HepG2 (cell line): ENCODE measurements around the gene TMBIM1. TPM values are rescaled to one million over a fixed set of nuclear protein-coding genes. Genes with fewer than 3 reads are reported as not detected.

ENCODE experiments used
- HIVEP1 ChIP-seq: sonication (generic); formaldehyde crosslinking; IDR thresholded peaks from 2 replicates; pipeline ENCODE4 v1.4.0; 2020; ENCODE audit warnings: mild to moderate bottlenecking, missing genetic modification reagents
- MAZ ChIP-seq, 2 experiments: sonication (generic) in 1 of 2; formaldehyde crosslinking in 1 of 2; IDR thresholded peaks; 2 replicates each; pipeline versions ENCODE4 v1.5.0 to v1.6.1; 2012 to 2020; ENCODE audit warnings: low read depth in 2 of 2, mild to moderate bottlenecking in 2 of 2, borderline replicate concordance in 1 of 2, improper control_type of control experiment in 1 of 2, low read length in 1 of 2, missing genetic modification reagents in 1 of 2, moderate library complexity in 1 of 2
- PREB ChIP-seq: sonication (generic); formaldehyde crosslinking; IDR thresholded peaks from 2 replicates; pipeline ENCODE4 v1.4.0; 2020; ENCODE audit warnings: missing genetic modification reagents
- SIX4 ChIP-seq: sonication (generic); formaldehyde crosslinking; IDR thresholded peaks from 2 replicates; pipeline ENCODE4 v1.4.0; 2020; ENCODE audit warnings: missing genetic modification reagents
- SOX6 ChIP-seq, 2 experiments: fragments of 450-650 bp in 1 of 2; sonication (generic) in 1 of 2; formaldehyde crosslinking in 1 of 2; IDR thresholded peaks; 2 replicates each; pipeline versions ENCODE4 v1.4.0 to v1.6.1; 2017 to 2020; ENCODE audit warnings: antibody characterized with exemption in 1 of 2, mild to moderate bottlenecking in 1 of 2, missing genetic modification reagents in 1 of 2
- ZFP36L1 ChIP-seq: sonication (generic); formaldehyde crosslinking; IDR thresholded peaks from 2 replicates; pipeline ENCODE4 v1.8.0; 2022; ENCODE audit warnings: mild to moderate bottlenecking, missing genetic modification reagents, moderate library complexity
- ZFX ChIP-seq: sonication (generic); formaldehyde crosslinking; IDR thresholded peaks from 2 replicates; pipeline ENCODE4 v1.4.0; 2020; ENCODE audit warnings: mild to moderate bottlenecking, low read depth, missing genetic modification reagents, moderate library complexity
- ZNF205 ChIP-seq: IDR thresholded peaks from 2 replicates; pipeline ENCODE4 v1.6.1; 2018; ENCODE audit warnings: missing biosample characterization, missing genetic modification reagents
- ZNF350 ChIP-seq: sonication (generic); formaldehyde crosslinking; IDR thresholded peaks from 2 replicates; pipeline ENCODE4 v1.4.0; 2020; ENCODE audit warnings: mild to moderate bottlenecking, low read depth, missing genetic modification reagents, borderline replicate concordance
- ZNF768 ChIP-seq: sonication (generic); formaldehyde crosslinking; IDR thresholded peaks from 2 replicates; pipeline ENCODE4 v1.4.0; 2020; ENCODE audit warnings: missing genetic modification reagents
- ZNF839 ChIP-seq: sonication (generic); formaldehyde crosslinking; IDR thresholded peaks from 2 replicates; pipeline ENCODE4 v1.4.0; 2020; ENCODE audit warnings: missing genetic modification reagents, mild to moderate bottlenecking, borderline replicate concordance
- ZNF891 ChIP-seq: sonication (generic); formaldehyde crosslinking; IDR thresholded peaks from 2 replicates; pipeline ENCODE4 v1.5.0; 2020; ENCODE audit warnings: mild to moderate bottlenecking, missing genetic modification reagents
- polyA plus RNA-seq, 8 experiments: library from polyadenylated mRNA; depleted of rRNA in 3 of 8; stranded (reverse) in 7 of 8; unstranded in 1 of 8; fragments of >200 nt; fragmentation: Illumina TruSeq in 4 of 8; extraction: Trizol in 4 of 8; gene quantifications; 2 replicates each; pipeline versions ENCODE4 v1.2.1 to v1.2.3, GENCODE V29; 2011 to 2016; ENCODE audit warnings: low read depth in 4 of 8, missing spikeins in 1 of 8, mixed read lengths in 1 of 8; ENCODE audit not compliant: insufficient read depth in 1 of 8
- total RNA-seq, 5 experiments: library from RNA; depleted of rRNA; stranded (reverse); fragments of >200 nt; fragmentation: Illumina TruSeq; extraction: Trizol; gene quantifications; 2 replicates each; pipeline ENCODE4 v1.2.3, GENCODE V29; 2016; ENCODE audit warnings: low read depth in 1 of 5
- TF ChIP-seq, protein P1 (sequence below): IDR thresholded peaks from 2 replicates; pipeline ENCODE4 v1.6.1; 2016; ENCODE audit warnings: missing compliant biosample characterization, missing genetic modification reagents, borderline replicate concordance
- TF ChIP-seq, protein P2 (sequence below): sonication (generic); formaldehyde crosslinking; IDR thresholded peaks from 2 replicates; pipeline ENCODE4 v1.4.0; 2020; ENCODE audit warnings: low read depth, mild to moderate bottlenecking, missing genetic modification reagents
- TF ChIP-seq, protein P3 (sequence below): sonication (generic); IDR thresholded peaks from 2 replicates; pipeline ENCODE4 v1.6.1; 2016; ENCODE audit warnings: low read depth, borderline replicate concordance
- TF ChIP-seq, protein P4 (sequence below): sonication (generic); formaldehyde crosslinking; IDR thresholded peaks from 2 replicates; pipeline ENCODE4 v1.5.1; 2020; ENCODE audit warnings: missing genetic modification reagents, mild to moderate bottlenecking, borderline replicate concordance
- TF ChIP-seq, protein P5 (sequence below): sonication (generic); formaldehyde crosslinking; IDR thresholded peaks from 2 replicates; pipeline ENCODE4 v1.8.1; 2022; ENCODE audit warnings: low read depth, mild to moderate bottlenecking, missing genetic modification reagents

The TMBIM1 gene
- total and polyA plus RNA-seq, 2 of the 13 experiments (the other 11 are each of a cell fraction or from before 2014, with no cell fraction given): 127 to 139 TPM

DNA sequence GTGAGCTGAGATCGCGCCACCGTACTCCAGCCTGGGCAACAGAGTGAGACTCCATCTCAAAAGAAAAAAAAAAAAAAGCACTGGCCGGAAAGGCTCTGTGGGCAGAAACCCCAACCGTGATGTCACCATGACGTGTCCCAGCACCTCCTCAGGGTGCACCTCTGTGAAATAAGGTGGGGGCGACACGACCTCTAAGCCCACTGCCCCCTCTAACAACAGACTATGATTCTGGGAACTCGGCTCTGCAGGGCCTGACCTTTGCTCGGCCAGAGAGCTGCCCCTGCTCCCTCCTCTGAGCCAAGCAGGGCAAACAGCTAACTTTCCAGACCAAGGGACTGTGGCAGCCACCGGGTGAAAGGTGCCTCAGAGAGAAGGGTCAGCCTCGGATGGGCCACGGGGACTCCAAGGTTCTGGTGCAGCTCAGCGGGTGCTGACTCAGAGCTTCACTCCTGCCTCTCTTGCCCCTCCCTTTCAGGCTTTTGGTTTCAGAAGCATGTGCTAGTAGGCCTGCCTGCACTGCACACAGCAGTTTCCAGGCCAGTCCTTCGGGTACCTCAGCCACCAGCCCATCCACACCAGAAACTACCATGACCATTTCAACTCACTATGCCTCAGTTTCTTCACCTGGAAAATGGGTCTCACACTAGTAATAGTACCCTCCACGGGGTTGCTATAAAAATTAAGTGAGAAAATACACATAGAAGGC, 8.0 kb downstream of the TMBIM1 start (continued):
- TF ChIP-seq, protein P1, sequence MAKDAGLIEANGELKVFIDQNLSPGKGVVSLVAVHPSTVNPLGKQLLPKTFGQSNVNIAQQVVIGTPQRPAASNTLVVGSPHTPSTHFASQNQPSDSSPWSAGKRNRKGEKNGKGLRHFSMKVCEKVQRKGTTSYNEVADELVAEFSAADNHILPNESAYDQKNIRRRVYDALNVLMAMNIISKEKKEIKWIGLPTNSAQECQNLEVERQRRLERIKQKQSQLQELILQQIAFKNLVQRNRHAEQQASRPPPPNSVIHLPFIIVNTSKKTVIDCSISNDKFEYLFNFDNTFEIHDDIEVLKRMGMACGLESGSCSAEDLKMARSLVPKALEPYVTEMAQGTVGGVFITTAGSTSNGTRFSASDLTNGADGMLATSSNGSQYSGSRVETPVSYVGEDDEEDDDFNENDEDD: no peak
- TF ChIP-seq, protein P2, sequence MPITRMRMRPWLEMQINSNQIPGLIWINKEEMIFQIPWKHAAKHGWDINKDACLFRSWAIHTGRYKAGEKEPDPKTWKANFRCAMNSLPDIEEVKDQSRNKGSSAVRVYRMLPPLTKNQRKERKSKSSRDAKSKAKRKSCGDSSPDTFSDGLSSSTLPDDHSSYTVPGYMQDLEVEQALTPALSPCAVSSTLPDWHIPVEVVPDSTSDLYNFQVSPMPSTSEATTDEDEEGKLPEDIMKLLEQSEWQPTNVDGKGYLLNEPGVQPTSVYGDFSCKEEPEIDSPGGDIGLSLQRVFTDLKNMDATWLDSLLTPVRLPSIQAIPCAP (CRISPR knock-in tag): no peak
- TF ChIP-seq, protein P3, sequence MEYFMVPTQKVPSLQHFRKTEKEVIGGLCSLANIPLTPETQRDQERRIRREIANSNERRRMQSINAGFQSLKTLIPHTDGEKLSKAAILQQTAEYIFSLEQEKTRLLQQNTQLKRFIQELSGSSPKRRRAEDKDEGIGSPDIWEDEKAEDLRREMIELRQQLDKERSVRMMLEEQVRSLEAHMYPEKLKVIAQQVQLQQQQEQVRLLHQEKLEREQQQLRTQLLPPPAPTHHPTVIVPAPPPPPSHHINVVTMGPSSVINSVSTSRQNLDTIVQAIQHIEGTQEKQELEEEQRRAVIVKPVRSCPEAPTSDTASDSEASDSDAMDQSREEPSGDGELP: 0 out of 2 replicates have a peak, but pooled peaks have one; percentile 14
- TF ChIP-seq SOX6 (IDR thresholded peaks at IDR 0.05) (no peak), SOX6 (CRISPR knock-in tag; IDR thresholded peaks at IDR 0.05) (no peak), MAZ (IDR thresholded peaks at IDR 0.05; ENCODE audit: borderline replicate concordance, low read depth, low read length) (0 out of 2 replicates have a peak, but pooled peaks have one; percentile 20), MAZ (CRISPR knock-in tag; IDR thresholded peaks at IDR 0.05; ENCODE audit: low read depth) (0 out of 2 replicates have a peak, but pooled peaks have one; percentile 61), ZFX (CRISPR knock-in tag) (peak; percentile 53; the same call in 1 of the 2 replicates), ZNF205 (CRISPR knock-in tag) (no peak), ZNF891 (CRISPR knock-in tag) (peak; percentile 67), PREB (CRISPR knock-in tag) (no peak), ZFP36L1 (CRISPR knock-in tag) (no peak), ZNF839 (CRISPR knock-in tag) (no peak), SIX4 (CRISPR knock-in tag) (peak; percentile 13; the same call in 1 of the 2 replicates), ZNF768 (peak; percentile 76; the same call in 1 of the 2 replicates), ZNF350 (CRISPR knock-in tag) (no peak), HIVEP1 (CRISPR knock-in tag) (peak; percentile 36; the same call in 1 of the 2 replicates)
- TF ChIP-seq, protein P4, sequence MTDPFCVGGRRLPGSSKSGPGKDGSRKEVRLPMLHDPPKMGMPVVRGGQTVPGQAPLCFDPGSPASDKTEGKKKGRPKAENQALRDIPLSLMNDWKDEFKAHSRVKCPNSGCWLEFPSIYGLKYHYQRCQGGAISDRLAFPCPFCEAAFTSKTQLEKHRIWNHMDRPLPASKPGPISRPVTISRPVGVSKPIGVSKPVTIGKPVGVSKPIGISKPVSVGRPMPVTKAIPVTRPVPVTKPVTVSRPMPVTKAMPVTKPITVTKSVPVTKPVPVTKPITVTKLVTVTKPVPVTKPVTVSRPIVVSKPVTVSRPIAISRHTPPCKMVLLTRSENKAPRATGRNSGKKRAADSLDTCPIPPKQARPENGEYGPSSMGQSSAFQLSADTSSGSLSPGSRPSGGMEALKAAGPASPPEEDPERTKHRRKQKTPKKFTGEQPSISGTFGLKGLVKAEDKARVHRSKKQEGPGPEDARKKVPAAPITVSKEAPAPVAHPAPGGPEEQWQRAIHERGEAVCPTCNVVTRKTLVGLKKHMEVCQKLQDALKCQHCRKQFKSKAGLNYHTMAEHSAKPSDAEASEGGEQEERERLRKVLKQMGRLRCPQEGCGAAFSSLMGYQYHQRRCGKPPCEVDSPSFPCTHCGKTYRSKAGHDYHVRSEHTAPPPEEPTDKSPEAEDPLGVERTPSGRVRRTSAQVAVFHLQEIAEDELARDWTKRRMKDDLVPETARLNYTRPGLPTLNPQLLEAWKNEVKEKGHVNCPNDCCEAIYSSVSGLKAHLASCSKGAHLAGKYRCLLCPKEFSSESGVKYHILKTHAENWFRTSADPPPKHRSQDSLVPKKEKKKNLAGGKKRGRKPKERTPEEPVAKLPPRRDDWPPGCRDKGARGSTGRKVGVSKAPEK (CRISPR knock-in tag): peak; percentile 45; the same call in 1 of the 2 replicates
- TF ChIP-seq, protein P5, sequence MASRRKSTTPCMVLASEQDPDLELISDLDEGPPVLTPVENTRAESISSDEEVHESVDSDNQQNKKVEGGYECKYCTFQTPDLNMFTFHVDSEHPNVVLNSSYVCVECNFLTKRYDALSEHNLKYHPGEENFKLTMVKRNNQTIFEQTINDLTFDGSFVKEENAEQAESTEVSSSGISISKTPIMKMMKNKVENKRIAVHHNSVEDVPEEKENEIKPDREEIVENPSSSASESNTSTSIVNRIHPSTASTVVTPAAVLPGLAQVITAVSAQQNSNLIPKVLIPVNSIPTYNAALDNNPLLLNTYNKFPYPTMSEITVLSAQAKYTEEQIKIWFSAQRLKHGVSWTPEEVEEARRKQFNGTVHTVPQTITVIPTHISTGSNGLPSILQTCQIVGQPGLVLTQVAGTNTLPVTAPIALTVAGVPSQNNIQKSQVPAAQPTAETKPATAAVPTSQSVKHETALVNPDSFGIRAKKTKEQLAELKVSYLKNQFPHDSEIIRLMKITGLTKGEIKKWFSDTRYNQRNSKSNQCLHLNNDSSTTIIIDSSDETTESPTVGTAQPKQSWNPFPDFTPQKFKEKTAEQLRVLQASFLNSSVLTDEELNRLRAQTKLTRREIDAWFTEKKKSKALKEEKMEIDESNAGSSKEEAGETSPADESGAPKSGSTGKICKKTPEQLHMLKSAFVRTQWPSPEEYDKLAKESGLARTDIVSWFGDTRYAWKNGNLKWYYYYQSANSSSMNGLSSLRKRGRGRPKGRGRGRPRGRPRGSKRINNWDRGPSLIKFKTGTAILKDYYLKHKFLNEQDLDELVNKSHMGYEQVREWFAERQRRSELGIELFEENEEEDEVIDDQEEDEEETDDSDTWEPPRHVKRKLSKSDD (CRISPR knock-in tag): no peak
